Suppressor macrophage treated with lipopolysaccharide for 1 hour (primary cell): ENCODE results near the gene LILRB4.
"Not testable (repeated sequence)": the region's sequence is repeated elsewhere in the genome, so short reads cannot be mapped to it uniquely, and the experiment has no call there.

Source experiments
- DNase-seq, 3 donors: peaks; one replicate each; pipeline ENCODE4 v3.0.0-alpha.2; 2020 to 2022

Gene LILRB4

GRCh38 chr19:54696117-54696548, 33.3 kb downstream of the LILRB4 start:
- DNase-seq: no peak

- no peak for DNase-seq
Observed at GRCh38 chr19:54696766-54697165, 34.0 kb downstream of the LILRB4 start.

GRCh38 chr19:54697716-54698115, 34.9 kb downstream of the LILRB4 start:
- not testable (repeated sequence) for DNase-seq

GRCh38 chr19:54704928-54705327, 42.1 kb downstream of the LILRB4 start:
- DNase-seq: no peak

- no peak for DNase-seq
Observed at GRCh38 chr19:54707962-54708361, 45.2 kb downstream of the LILRB4 start.

- DNase-seq: no peak
Observed at GRCh38 chr19:54708781-54709180, 46.0 kb downstream of the LILRB4 start.

- no peak for DNase-seq
Observed at GRCh38 chr19:54709212-54709948, 46.6 kb downstream of the LILRB4 start.

GRCh38 chr19:54709956-54710355, 47.2 kb downstream of the LILRB4 start:
- DNase-seq: not testable (repeated sequence)
